UCSD-AML1 (cell line): ENCODE results near the gene AFF4.
"Not testable (repeated sequence)": the region's sequence is repeated elsewhere in the genome, so short reads cannot be mapped to it uniquely, and the experiment has no call there.

Experiments
- DNase-seq: peaks from one replicate; lab custom pipeline; 2025; ENCODE audit not compliant: unreplicated experiment; lab: John Stamatoyannopoulos, UW

The AFF4 gene, protein sequence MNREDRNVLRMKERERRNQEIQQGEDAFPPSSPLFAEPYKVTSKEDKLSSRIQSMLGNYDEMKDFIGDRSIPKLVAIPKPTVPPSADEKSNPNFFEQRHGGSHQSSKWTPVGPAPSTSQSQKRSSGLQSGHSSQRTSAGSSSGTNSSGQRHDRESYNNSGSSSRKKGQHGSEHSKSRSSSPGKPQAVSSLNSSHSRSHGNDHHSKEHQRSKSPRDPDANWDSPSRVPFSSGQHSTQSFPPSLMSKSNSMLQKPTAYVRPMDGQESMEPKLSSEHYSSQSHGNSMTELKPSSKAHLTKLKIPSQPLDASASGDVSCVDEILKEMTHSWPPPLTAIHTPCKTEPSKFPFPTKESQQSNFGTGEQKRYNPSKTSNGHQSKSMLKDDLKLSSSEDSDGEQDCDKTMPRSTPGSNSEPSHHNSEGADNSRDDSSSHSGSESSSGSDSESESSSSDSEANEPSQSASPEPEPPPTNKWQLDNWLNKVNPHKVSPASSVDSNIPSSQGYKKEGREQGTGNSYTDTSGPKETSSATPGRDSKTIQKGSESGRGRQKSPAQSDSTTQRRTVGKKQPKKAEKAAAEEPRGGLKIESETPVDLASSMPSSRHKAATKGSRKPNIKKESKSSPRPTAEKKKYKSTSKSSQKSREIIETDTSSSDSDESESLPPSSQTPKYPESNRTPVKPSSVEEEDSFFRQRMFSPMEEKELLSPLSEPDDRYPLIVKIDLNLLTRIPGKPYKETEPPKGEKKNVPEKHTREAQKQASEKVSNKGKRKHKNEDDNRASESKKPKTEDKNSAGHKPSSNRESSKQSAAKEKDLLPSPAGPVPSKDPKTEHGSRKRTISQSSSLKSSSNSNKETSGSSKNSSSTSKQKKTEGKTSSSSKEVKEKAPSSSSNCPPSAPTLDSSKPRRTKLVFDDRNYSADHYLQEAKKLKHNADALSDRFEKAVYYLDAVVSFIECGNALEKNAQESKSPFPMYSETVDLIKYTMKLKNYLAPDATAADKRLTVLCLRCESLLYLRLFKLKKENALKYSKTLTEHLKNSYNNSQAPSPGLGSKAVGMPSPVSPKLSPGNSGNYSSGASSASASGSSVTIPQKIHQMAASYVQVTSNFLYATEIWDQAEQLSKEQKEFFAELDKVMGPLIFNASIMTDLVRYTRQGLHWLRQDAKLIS

DNA sequence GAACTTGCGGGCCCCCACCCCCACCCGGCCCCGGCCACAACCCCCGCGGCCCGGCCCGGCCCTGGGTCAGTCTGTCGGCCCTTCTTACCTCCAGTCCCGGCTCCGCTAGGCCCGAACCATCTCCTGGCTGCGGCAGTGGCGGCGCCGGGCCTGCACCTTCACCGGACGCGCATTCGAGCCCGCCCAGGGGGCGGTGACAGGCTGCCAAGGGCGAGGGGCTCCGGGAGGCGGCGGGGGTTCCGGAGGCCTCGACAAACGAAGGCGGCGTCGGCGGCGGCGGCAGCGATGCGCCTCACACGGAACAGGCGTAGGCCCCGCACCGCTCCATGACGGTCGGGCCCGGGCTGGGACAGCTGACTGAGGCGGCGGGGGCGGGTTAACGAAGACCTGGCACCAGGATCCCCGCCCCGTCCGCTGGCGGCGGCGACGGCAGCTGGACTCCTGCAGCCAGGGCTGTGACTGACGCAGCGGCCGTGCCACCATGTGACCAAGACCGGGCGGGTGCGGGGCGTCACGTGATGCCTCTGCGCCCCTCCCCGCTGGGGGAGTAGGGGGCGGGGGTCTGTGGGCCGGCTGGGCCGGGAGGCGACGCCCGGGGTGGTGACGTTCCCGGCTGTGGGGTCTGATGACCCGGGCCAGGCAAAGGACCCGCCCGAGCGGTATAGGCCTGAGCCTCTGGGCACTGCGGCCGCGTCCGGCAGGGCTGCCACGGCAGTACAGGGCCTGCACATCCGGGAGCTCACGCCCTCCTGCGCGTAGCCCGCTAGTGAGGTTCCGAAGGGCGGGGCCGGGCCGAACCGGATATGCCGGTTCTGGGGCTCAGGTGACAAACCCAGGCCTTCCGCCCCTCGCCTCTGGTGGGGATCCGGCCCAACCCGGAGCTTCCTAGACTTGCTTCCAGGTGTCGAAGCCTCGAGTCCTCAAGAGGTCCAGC, at the start of gene AFF4:
Gene AFF4, minus strand, starts transcription at position 464 of the 934 bp plus-strand sequence. CDS start 26,445 bp downstream, outside the sequence.
- DNase-seq = peak; percentile 96

- not testable (repeated sequence) for DNase-seq
These were observed 45.0 kb upstream of the AFF4 start for GRCh38 chr5:133008455-133008854.

DNA sequence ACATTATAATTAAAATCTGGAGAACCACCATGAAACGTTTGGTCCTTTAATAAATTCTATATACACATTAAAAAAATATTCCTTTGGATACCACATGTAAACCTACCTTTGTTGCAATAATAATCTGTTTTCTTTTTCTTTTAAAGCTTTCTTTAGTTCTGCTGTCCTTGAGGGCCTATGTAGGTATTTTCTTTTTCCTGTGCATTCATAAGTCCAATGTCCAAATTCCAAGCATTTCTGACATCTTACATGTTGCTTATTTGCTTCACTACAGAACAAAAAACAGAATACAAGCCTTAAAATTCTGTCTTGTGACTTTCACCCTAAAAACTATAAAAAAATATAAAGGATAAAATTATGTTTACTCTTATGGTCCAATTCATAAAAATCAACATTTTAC, 43.2 kb upstream of the AFF4 start:
- no peak for DNase-seq

- DNase-seq = no peak
These were observed 35.8 kb upstream of the AFF4 start for GRCh38 chr5:132999246-132999645.

DNA sequence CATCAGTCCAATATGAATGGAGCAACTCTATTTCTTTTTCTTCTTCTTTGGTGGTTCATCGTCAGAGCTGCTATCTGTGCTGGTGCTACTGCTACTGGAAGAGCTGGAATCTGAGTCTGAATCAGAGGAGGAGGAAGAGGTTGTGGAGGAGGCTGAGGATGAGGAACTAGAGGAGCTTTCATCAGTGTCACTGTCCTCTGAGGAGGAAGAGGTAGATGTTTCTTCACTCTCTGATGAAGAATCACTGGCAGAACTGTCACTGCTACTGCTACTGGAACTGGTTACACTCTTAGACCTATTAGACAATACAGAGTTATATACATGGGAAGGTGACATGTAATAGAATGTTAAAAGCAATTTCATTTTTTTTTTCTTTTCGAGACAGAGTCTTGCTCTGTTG, 35.1 kb upstream of the AFF4 start:
- DNase-seq = no peak

DNA sequence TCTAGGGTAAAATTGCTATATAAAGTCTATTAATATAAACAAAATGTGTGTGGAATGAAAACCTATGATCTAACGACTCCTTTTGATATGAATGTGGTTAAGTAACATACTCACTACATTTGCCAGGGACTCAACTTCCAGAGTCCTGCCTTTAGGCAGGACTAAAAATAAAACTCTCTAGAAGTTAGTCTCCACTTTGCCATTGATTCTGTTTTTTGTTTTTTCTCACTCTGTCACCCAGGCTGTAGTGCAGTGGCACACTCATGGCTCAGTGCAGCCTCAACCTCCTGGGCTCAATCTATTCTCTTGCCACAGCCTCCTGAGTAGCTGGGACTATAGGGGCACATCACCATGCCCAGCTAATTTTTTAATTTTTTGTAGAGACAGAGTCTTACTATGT, 32.9 kb upstream of the AFF4 start:
- no peak for DNase-seq

DNA sequence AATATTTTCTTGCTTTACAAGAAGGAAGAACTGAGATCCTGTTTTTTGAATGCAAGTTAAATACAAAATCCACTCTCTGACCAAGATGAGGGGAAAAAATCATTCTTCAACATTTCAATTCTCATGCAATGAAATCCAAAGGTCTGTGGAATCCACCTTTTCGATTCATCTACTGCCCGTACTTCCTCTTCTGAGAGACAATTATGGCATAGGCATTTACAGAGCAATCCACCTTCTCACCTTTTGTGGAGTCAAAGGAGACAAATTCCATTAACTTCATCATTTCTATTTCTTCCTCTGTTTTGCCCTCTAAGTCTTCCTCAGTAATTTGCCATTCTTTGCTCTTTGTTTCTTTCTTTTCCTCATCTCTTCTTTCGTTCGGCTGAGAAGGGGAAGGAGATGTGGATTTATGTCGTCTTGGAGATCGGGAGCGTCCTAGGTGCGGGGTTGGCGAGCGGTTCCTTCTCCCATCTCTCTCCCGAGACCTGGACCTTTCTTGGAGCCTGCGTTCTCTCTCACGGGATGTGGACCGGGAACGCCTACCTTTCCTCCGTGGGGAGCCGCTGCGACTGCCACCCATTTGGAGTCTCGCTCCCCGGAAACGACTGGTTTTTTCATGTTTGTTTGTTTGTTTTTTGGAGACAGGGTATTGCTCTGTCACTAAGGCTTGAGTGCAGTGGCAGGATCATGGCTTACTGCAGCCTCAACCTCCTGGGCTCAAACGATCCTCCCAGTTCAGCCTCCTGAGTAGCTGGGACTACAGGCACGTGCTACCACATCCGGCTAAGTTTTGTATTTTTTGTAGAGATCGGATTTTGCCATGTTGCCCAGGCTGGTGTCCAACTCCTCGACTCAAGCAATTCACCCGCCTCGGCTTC, 24.3 kb upstream of the AFF4 start:
- no peak for DNase-seq

- not testable (repeated sequence) for DNase-seq
These were observed 19.5 kb upstream of the AFF4 start for GRCh38 chr5:132982971-132983370.

- DNase-seq = no peak
These were observed 17.9 kb upstream of the AFF4 start for GRCh38 chr5:132981288-132981687.

GRCh38 chr5:132979976-132980375, 16.5 kb upstream of the AFF4 start:
- no peak for DNase-seq

DNA sequence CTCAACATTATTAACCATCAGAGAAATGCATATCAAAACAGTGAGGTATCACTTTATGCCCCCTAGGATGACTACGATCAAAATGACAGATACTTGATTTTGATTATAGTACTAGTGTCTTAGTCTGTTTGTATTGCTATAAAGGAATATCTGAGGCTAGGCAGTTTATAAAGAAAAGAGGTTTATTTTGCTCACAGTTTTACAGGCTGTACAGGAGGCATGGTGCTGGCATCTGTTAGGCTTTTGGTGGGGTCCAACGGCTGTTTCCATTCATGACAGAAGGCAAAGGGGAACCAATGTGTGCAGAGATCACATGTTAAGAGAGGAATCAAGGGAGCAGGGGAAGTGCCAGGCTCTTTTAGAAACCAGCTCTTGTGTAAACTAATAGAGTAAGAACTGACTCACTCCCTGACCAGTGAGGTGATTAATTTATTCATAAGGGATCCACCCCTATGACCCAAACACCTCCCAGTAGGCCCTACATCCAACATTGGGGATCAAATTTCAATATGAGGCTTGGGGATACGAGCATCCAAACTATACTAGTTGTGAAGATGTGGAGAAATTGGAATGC, 16.0 kb upstream of the AFF4 start:
- no peak for DNase-seq

- DNase-seq = no peak
These were observed 13.4 kb upstream of the AFF4 start for GRCh38 chr5:132976852-132977251.

- not testable (repeated sequence) for DNase-seq
These were observed 9.0 kb upstream of the AFF4 start for GRCh38 chr5:132972436-132972828.

- no peak for DNase-seq
These were observed 8.3 kb upstream of the AFF4 start for GRCh38 chr5:132971483-132972435.

- DNase-seq = no peak
These were observed 1.7 kb upstream of the AFF4 start for GRCh38 chr5:132965120-132965519.

- peak; percentile 17 for DNase-seq
These were observed 909 bp downstream of the AFF4 start for GRCh38 chr5:132962429-132963021.

DNA sequence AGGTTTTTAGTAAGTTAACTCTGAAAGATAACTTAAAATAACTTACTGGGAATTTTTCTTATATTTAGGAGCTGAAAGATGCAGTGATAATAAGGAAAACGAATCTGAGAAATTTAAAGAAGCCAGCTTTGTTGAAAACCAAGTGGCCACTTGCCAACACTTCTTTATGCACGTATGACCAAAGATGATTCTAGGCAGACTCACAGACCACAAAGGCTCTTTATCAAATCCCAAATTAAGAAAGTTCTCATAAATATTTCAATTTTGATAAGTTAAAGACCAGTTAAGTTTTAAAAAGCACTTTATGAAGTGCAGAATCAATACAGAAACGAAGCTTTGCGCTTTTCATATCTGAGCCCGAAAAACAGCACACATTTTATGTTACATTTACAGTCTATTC, 1.5 kb downstream of the AFF4 start:
- no peak for DNase-seq
